HEK293 (cell line): ENCODE data around the gene UGGT1.

Experiments used
- MYNN ChIP-seq: fragments of 450-650 bp; formaldehyde crosslinking; IDR thresholded peaks from 2 replicates; pipeline ENCODE4 v1.5.1; 2016; ENCODE audit warnings: missing biosample characterization, missing genetic modification characterization, borderline replicate concordance
- ZBTB20 ChIP-seq: fragments of 450-650 bp; formaldehyde crosslinking; IDR thresholded peaks from 2 replicates; pipeline ENCODE4 v1.5.1; 2016; ENCODE audit warnings: missing biosample characterization, missing genetic modification characterization
- TF ChIP-seq, protein P1 (sequence below): fragments of 450-650 bp; formaldehyde crosslinking; IDR thresholded peaks from 2 replicates; pipeline ENCODE4 v1.5.1; 2016; ENCODE audit warnings: missing biosample characterization, missing genetic modification characterization

DNA sequence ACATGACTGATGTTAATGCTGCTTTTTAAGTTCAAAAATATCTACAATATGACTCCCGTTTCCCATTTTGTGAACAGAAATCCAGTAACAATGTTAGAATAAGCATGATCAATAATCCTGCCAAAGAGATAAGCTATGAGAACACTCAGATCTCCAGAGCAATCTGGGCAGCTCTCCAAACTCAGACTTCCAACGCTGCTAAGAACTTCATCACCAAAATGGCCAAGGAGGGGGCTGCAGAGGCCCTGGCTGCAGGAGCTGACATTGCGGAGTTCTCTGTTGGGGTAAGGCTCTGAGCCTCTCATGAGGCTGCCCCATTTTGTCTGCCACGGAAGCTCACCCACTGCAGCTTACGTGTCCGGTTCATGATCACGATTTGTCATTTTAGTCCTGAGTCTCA, 68.4 kb downstream of the UGGT1 start:
- TF ChIP-seq MYNN (no peak), ZBTB20 (tag by site-specific recombination) (no peak)
- TF ChIP-seq, protein P1, sequence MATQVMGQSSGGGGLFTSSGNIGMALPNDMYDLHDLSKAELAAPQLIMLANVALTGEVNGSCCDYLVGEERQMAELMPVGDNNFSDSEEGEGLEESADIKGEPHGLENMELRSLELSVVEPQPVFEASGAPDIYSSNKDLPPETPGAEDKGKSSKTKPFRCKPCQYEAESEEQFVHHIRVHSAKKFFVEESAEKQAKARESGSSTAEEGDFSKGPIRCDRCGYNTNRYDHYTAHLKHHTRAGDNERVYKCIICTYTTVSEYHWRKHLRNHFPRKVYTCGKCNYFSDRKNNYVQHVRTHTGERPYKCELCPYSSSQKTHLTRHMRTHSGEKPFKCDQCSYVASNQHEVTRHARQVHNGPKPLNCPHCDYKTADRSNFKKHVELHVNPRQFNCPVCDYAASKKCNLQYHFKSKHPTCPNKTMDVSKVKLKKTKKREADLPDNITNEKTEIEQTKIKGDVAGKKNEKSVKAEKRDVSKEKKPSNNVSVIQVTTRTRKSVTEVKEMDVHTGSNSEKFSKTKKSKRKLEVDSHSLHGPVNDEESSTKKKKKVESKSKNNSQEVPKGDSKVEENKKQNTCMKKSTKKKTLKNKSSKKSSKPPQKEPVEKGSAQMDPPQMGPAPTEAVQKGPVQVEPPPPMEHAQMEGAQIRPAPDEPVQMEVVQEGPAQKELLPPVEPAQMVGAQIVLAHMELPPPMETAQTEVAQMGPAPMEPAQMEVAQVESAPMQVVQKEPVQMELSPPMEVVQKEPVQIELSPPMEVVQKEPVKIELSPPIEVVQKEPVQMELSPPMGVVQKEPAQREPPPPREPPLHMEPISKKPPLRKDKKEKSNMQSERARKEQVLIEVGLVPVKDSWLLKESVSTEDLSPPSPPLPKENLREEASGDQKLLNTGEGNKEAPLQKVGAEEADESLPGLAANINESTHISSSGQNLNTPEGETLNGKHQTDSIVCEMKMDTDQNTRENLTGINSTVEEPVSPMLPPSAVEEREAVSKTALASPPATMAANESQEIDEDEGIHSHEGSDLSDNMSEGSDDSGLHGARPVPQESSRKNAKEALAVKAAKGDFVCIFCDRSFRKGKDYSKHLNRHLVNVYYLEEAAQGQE (tag by site-specific recombination), result no peak
